Natural killer cell (primary cell): ENCODE data around the gene ESPL1. TPM values are rescaled to one million over a fixed set of nuclear protein-coding genes. Genes with fewer than 3 reads are reported as not detected.
"Not testable (repeated sequence)": the region's sequence is repeated elsewhere in the genome, so short reads cannot be mapped to it uniquely, and the experiment has no call there.

Source experiments
- ATAC-seq, 3 donors: fragments of 150-1000 bp in 2 of 3; fragments of 200-7000 bp in 1 of 3; cut with Tn5 transposase; 1 replicate in 1 of 3; 2 replicates in 2 of 3; pipeline ENCODE4 v1.10.0; 2021; ENCODE audit warnings: mild to moderate bottlenecking in 2 of 3, moderate library complexity in 2 of 3
- DNase-seq, 2 donors: peaks; one replicate each; pipeline versions ENCODE4 v3.0.0 to v3.0.0-alpha.2; 2013 to 2021; ENCODE audit warnings: mixed read lengths in 1 of 2
- H3K27ac ChIP-seq: one replicate; pipeline ENCODE4 v1.5.1; 2013; ENCODE audit warnings: mild to moderate bottlenecking, low read length
- H3K27me3 ChIP-seq: one replicate; pipeline ENCODE4 v1.6.1; 2013; ENCODE audit warnings: low read length; ENCODE audit not compliant: control insufficient read depth, insufficient read depth
- H3K36me3 ChIP-seq: one replicate; pipeline ENCODE4 v1.6.1; 2013; ENCODE audit warnings: low read length; ENCODE audit not compliant: control insufficient read depth, insufficient read depth
- H3K4me1 ChIP-seq: one replicate; pipeline ENCODE4 v1.6.1; 2013; ENCODE audit warnings: low read length; ENCODE audit not compliant: control insufficient read depth, insufficient read depth
- H3K4me3 ChIP-seq: one replicate; pipeline ENCODE4 v1.5.1; 2013; ENCODE audit warnings: low read length
- H3K9me3 ChIP-seq: one replicate; pipeline ENCODE4 v1.6.1; 2013; ENCODE audit warnings: low read length; ENCODE audit not compliant: control insufficient read depth, insufficient read depth
- H3K27ac Mint-ChIP-seq, 2 donors: one replicate each; pipeline ENCODE4 v1.8.0; 2022; ENCODE audit warnings: mild to moderate bottlenecking in 2 of 2, mixed read lengths in 2 of 2, moderate library complexity in 1 of 2
- H3K27me3 Mint-ChIP-seq, 2 donors: one replicate each; pipeline ENCODE4 v1.8.0; 2022; ENCODE audit warnings: low read depth in 2 of 2, mixed read lengths in 2 of 2
- H3K36me3 Mint-ChIP-seq: one replicate; pipeline ENCODE4 v1.8.0; 2022; ENCODE audit warnings: mixed read lengths
- H3K4me1 Mint-ChIP-seq, 2 donors: one replicate each; pipeline ENCODE4 v1.8.0; 2022; ENCODE audit warnings: mixed read lengths in 2 of 2
- H3K4me3 Mint-ChIP-seq: one replicate; pipeline ENCODE4 v1.8.0; 2022; ENCODE audit warnings: mild to moderate bottlenecking, moderate library complexity, mixed read lengths
- H3K9me3 Mint-ChIP-seq, 2 donors: one replicate each; pipeline ENCODE4 v1.8.0; 2022; ENCODE audit warnings: mixed read lengths in 2 of 2
- CTCF ChIP-seq: fragments of 200-600 bp; IDR thresholded peaks from one replicate; pipeline ENCODE4 v1.8.0; 2022; ENCODE audit warnings: antibody characterized with exemption
- whole genome bisulfite sequencing: methylation state at CpG from one replicate; pipeline ENCODE4 v1.1.7; 2013; ENCODE audit warnings: missing lambda C conversion rate; ENCODE audit not compliant: insufficient coverage; 5-methylcytosine and 5-hydroxymethylcytosine counted together
- intact Hi-C: fragments of 100-400 bp; cut with micrococcal nuclease; formaldehyde crosslinking; loops from one replicate; pipeline ENCODE4 v1.14.2; 2022
- total RNA-seq, 4 donors: library from RNA; stranded (reverse); fragments of 120-200 nt in 1 of 4; gene quantifications; one replicate each; pipeline versions ENCODE4 v1.2.3 to v1.2.4, GENCODE V29; 2013 to 2022

ESPL1 gene
- total RNA-seq, 3 donors from 2014 or later (not counting 1 experiment from before 2014, with no cell fraction given), result 1.9 to 5.8 (median 3.1) TPM

- Histone ChIP-seq H3K27ac (no peak overlapping the region), H3K27me3 (no peaks in the 10 kb centered on the region), H3K36me3 (no peaks in the 10 kb centered on the region), H3K4me1 (peaks cover 23% of the 10 kb centered on the region), H3K4me3 (no peak overlapping the region), H3K9me3 (no peaks in the 10 kb centered on the region)
- Mint-ChIP-seq H3K4me3 (no peak overlapping the region), H3K27ac (no peak overlapping the region), H3K4me1 (peaks cover 22 to 24% of the 10 kb centered on the region in 2 donors), H3K27me3 (peaks cover 11 to 18% of the 10 kb centered on the region in 2 donors), H3K9me3 (no peaks in the 10 kb centered on the region), H3K36me3 (no peaks in the 10 kb centered on the region)
- TF ChIP-seq CTCF, result no peak
- intact Hi-C loops, result loop anchor here (10.0 kb wide), 1 partner anchor 177 kb away; the partner anchor contains the start of genes NPFF and TARBP2
- ATAC-seq, result no peak
- WGBS, result 63% methylated on average over 16 of the region's 16 CpGs
- no peak for DNase-seq
Observed at GRCh38 chr12:53328043-53328435, 59.9 kb downstream of the ESPL1 start.

DNA sequence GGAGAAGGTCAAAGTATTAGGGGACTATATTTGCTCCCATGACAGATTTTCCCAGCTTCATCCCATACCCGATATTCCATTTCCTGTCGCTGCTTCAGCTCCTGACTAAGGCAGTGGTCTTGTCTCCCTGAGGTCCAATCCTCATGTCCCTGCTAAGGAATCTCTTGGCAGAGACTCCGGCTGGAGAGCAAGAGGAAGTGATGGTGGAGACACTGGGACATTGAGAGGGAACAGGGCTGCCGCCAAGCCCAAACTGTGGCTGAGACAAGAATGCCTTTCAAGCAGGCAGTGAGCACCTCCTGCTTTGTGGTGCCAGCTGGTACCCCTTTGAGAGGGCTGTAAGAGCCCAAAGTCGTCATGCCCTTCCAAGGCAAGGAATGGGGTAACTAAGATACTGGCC is 62.6 kb downstream of the ESPL1 start:
- Mint-ChIP-seq H3K36me3 (no peaks in the 10 kb centered on the region), H3K9me3 (no peaks in the 10 kb centered on the region), H3K4me3 (no peak overlapping the region), H3K4me1 (peaks cover 9 to 11% of the 10 kb centered on the region in 2 donors), H3K27ac (no peak overlapping the region), H3K27me3 (peaks cover 11 to 28% of the 10 kb centered on the region in 2 donors)
- no peak overlapping the region for H3K4me3 ChIP-seq
- intact Hi-C loops, result no loop called here
- 93% methylated on average over 5 of the region's 5 CpGs for WGBS
- no peak for TF ChIP-seq CTCF
- no peaks in the 10 kb centered on the region for H3K36me3 ChIP-seq
- peaks cover 2% of the 10 kb centered on the region for H3K27me3 ChIP-seq
- H3K27ac ChIP-seq, result no peak overlapping the region
- ATAC-seq, result no peak
- DNase-seq, result no peak
- H3K4me1 ChIP-seq, result peaks cover 10% of the 10 kb centered on the region
- no peaks in the 10 kb centered on the region for H3K9me3 ChIP-seq

DNA sequence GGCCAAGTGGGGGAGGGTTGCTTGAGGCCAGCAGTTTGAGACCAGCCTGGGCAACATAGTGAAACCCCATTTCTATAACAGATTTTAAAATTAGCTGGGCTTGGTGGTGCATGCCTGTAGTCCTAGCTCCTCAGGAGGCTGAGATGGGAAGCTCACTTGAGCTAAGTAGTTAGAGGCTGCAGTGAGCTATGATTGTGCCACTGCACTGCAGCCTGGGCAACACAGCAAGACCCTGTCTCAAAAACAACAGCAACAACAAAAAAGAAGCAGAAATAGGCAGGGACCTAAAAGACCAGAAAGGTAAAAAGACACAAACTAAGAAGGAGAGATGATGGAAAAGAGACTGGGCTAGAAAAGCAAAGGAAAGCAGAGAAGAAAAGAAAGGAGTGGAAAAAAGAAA is 64.2 kb downstream of the ESPL1 start:
- H3K27ac ChIP-seq, H3K4me3 ChIP-seq, H3K36me3 ChIP-seq, H3K9me3 Mint-ChIP-seq, H3K4me1 ChIP-seq, H3K27me3 ChIP-seq, ATAC-seq, H3K4me3 Mint-ChIP-seq, H3K27ac Mint-ChIP-seq, H3K9me3 ChIP-seq, intact Hi-C loops, DNase-seq, H3K36me3 Mint-ChIP-seq: not testable (repeated sequence)
- Mint-ChIP-seq H3K27me3 (peaks cover 24 to 36% of the 10 kb centered on the region in 2 donors), H3K4me1 (peaks cover 6 to 15% of the 10 kb centered on the region in 2 donors)

DNA sequence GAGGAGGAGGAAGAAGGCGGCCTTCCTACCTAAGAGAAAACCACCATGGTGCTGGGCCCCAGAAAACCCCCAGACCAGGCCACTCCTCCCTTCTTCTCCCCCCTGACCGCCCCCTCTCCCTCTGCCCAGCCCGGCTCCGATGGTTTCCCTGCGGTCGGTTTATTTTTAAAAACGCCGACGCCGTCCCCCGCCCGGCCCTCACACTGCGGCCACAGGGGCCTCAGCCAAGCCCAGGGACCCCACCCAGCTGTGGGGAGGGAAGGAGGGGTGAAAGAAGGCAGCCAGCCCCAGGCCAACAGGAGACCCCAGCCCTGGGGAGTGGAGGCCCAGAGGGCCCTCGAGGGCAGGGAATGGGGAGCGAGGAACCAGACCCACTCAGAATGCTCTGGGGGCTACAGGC is 64.6 kb downstream of the ESPL1 start:
- Mint-ChIP-seq H3K27me3 (peaks cover 24 to 34% of the 10 kb centered on the region in 2 donors), H3K4me1 (peaks cover 9 to 14% of the 10 kb centered on the region in 2 donors), H3K4me3 (no peak overlapping the region), H3K27ac (no peak overlapping the region), H3K9me3 (no peaks in the 10 kb centered on the region), H3K36me3 (no peaks in the 10 kb centered on the region)
- Histone ChIP-seq H3K4me1 (peaks cover 9% of the 10 kb centered on the region), H3K27me3 (peaks cover 6% of the 10 kb centered on the region), H3K4me3 (no peak overlapping the region), H3K9me3 (no peaks in the 10 kb centered on the region), H3K27ac (no peak overlapping the region), H3K36me3 (no peaks in the 10 kb centered on the region)
- ATAC-seq (no peak), DNase-seq (no peak)
- no peak for TF ChIP-seq CTCF
- intact Hi-C loops, result no loop called here
- WGBS, result 75% methylated on average over 14 of the region's 15 CpGs
